Endothelial cell of umbilical vein (primary cell): ENCODE results near the gene WNT2. TPM values are rescaled to one million over a fixed set of nuclear protein-coding genes. Genes with fewer than 3 reads are reported as not detected.

Experiments used
- BruUV-seq: library from RNA; stranded (reverse); fragments of 400-500 nt; replicated peaks from 2 replicates; lab custom pipeline; 2021; lab: Mats Ljungman, UMichigan
- CTCF ChIA-PET: fragments of 300-600, 350-600 bp; sonication (Branson Sonifier 250); formaldehyde crosslinking; loops from one replicate; lab custom pipeline; 2021; ENCODE audit warnings: antibody characterized with exemption, inconsistent platforms; lab: Charles Lee
- POLR2A ChIA-PET: fragments of 300-600, 350-600 bp; sonication (Branson Sonifier 250); formaldehyde crosslinking; loops from one replicate; lab custom pipeline; 2021; ENCODE audit warnings: antibody characterized with exemption, inconsistent platforms; lab: Charles Lee
- DNase-seq: peaks from one replicate; pipeline ENCODE4 v3.0.0-alpha.2; 2011; ENCODE audit warnings: low read depth, low spot score
- FAIRE-seq: peaks from 2 replicates; lab custom pipeline; 2011; peaks lifted over from hg19 to GRCh38; lab: Jason Lieb, UNC
- H2AFZ ChIP-seq: 2 replicates; pipeline ENCODE4 v1.6.0; 2012; ENCODE audit warnings: low read depth, low read length, control low read depth, inconsistent platforms
- H3K27ac ChIP-seq: 2 replicates; pipeline ENCODE4 v1.5.1; 2011; ENCODE audit warnings: low read depth, mild to moderate bottlenecking, control low read depth, low read length, moderate library complexity; ENCODE audit not compliant: insufficient read depth
- H3K27me3 ChIP-seq, 2 experiments: 2 replicates each; pipeline versions ENCODE4 v1.6.0 to v1.6.1; 2011; ENCODE audit warnings: low read length in 2 of 2, mixed read lengths in 1 of 2; ENCODE audit not compliant: control insufficient read depth in 2 of 2, insufficient read depth in 2 of 2
- H3K36me3 ChIP-seq, 2 experiments: 2 replicates in 1 of 2; 3 replicates in 1 of 2; pipeline ENCODE4 v1.5.1; 2011; ENCODE audit warnings: low read length in 2 of 2, mild to moderate bottlenecking in 1 of 2, moderate library complexity in 1 of 2; ENCODE audit not compliant: control insufficient read depth in 2 of 2, insufficient read depth in 2 of 2; ENCODE audit errors: extremely low read depth in 1 of 2
- H3K4me1 ChIP-seq: 3 replicates; pipeline ENCODE4 v1.5.1; 2011; ENCODE audit warnings: mild to moderate bottlenecking, low read length; ENCODE audit not compliant: control insufficient read depth, insufficient read depth; ENCODE audit errors: extremely low read depth
- H3K4me2 ChIP-seq: 2 replicates; pipeline ENCODE4 v1.6.1; 2011; ENCODE audit warnings: low read length, control low read depth, mixed read lengths; ENCODE audit not compliant: insufficient read depth
- H3K4me3 ChIP-seq, 3 experiments: fragments of 200-600 bp in 1 of 3; sonication (generic), shearing (Covaris generic) in 1 of 3; replicated peaks in 1 of 3; 2 replicates each; pipeline ENCODE4 v1.5.1; 2011 to 2016; ENCODE audit warnings: control low read depth in 3 of 3, low read length in 3 of 3, mild to moderate bottlenecking in 2 of 3, inconsistent platforms in 1 of 3, low read depth in 1 of 3, moderate library complexity in 1 of 3; ENCODE audit not compliant: insufficient read depth in 1 of 3
- H3K79me2 ChIP-seq: 2 replicates; pipeline ENCODE4 v1.6.0; 2012; ENCODE audit warnings: low read length, inconsistent platforms; ENCODE audit not compliant: control insufficient read depth, insufficient read depth
- H3K9ac ChIP-seq: replicated peaks from 2 replicates; pipeline ENCODE3; 2011; ENCODE audit warnings: low read length, control low read depth; ENCODE audit not compliant: insufficient read depth; ENCODE audit errors: extremely low read depth
- H3K9me1 ChIP-seq: replicated peaks from 3 replicates; pipeline ENCODE4 v1.6.0; 2011; ENCODE audit warnings: mild to moderate bottlenecking, low read length; ENCODE audit not compliant: control insufficient read depth, insufficient read depth; ENCODE audit errors: extremely low read depth
- H3K9me3 ChIP-seq: replicated peaks from 2 replicates; pipeline ENCODE4 v1.5.1; 2012; ENCODE audit warnings: low read length, inconsistent platforms; ENCODE audit not compliant: control insufficient read depth, insufficient read depth
- H4K20me1 ChIP-seq: replicated peaks from 2 replicates; pipeline ENCODE3; 2011; ENCODE audit warnings: mild to moderate bottlenecking, low read length; ENCODE audit not compliant: control insufficient read depth, insufficient read depth; ENCODE audit errors: extremely low read depth
- CTCF ChIP-seq, 2 donors: IDR thresholded peaks; 1 replicate in 1 of 2; 2 replicates in 1 of 2; pipeline ENCODE4 v1.5.1; 2011; ENCODE audit warnings: low read length in 2 of 2, mild to moderate bottlenecking in 2 of 2, moderate library complexity in 2 of 2, control low read depth in 1 of 2, inconsistent platforms in 1 of 2, low read depth in 1 of 2; ENCODE audit not compliant: insufficient read depth in 1 of 2; ENCODE audit errors: extremely low read depth in 1 of 2
- EZH2 ChIP-seq: IDR thresholded peaks from 2 replicates; pipeline ENCODE4 v1.6.1; 2012; ENCODE audit warnings: borderline replicate concordance, low read depth, mild to moderate bottlenecking, moderate library complexity, low read length, inconsistent platforms; ENCODE audit not compliant: severe bottlenecking
- FOS ChIP-seq: IDR thresholded peaks from 2 replicates; pipeline ENCODE4 v1.6.1; 2011; ENCODE audit warnings: mild to moderate bottlenecking, low read length, moderate library complexity, borderline replicate concordance; ENCODE audit not compliant: insufficient read depth
- GATA2 ChIP-seq: IDR thresholded peaks from 2 replicates; pipeline ENCODE4 v1.7.0; 2011; ENCODE audit warnings: low read depth, mild to moderate bottlenecking, moderate library complexity, mixed read lengths, low read length; ENCODE audit not compliant: insufficient read length, insufficient read depth
- MYC ChIP-seq: IDR thresholded peaks from one replicate; pipeline ENCODE4 v1.6.1; 2011; ENCODE audit warnings: mild to moderate bottlenecking, low read depth, low read length
- POLR2A ChIP-seq: IDR thresholded peaks from 2 replicates; pipeline ENCODE4 v1.6.1; 2012; ENCODE audit warnings: low read depth, mild to moderate bottlenecking, control low read depth, low read length
- POLR2AphosphoS5 ChIP-seq: IDR thresholded peaks from 2 replicates; pipeline ENCODE4 v1.6.1; 2012; ENCODE audit warnings: low read depth, mild to moderate bottlenecking, control low read depth, low read length, moderate library complexity; ENCODE audit not compliant: insufficient read depth
- dilution Hi-C: fragments of 300-500 bp; cut with MboI; formaldehyde crosslinking; loops from one replicate; pipeline ENCODE4 v1.15.0; 2019; ENCODE audit warnings: low sequenced_read_pairs; ENCODE audit not compliant: extremely low pct_ligation_motif_present
- intact Hi-C: fragments of 100-400 bp; cut with micrococcal nuclease; formaldehyde crosslinking; loops from one replicate; pipeline ENCODE4 v1.10.0; 2022
- polyA plus RNA-seq, 4 experiments: library from polyadenylated mRNA; depleted of rRNA in 3 of 4; stranded (reverse) in 3 of 4; unstranded in 1 of 4; fragments of >200 nt; gene quantifications; 2 replicates each; pipeline versions ENCODE4 v1.2.1 to v1.2.3, GENCODE V29; 2011 to 2012; ENCODE audit warnings: missing spikeins in 1 of 4
- total RNA-seq: library from RNA; stranded (reverse); gene quantifications from 2 replicates; pipeline ENCODE4 v1.2.3, GENCODE V29; 2021
- TF ChIP-seq, protein P1 (sequence below): IDR thresholded peaks from 2 replicates; pipeline ENCODE4 v1.6.1; 2011; ENCODE audit not compliant: insufficient read depth, insufficient read length

WNT2 gene
- total and polyA plus RNA-seq, 2 donors (not counting 3 experiments of a cell fraction or from before 2014, with no cell fraction given) = not detected

DNA sequence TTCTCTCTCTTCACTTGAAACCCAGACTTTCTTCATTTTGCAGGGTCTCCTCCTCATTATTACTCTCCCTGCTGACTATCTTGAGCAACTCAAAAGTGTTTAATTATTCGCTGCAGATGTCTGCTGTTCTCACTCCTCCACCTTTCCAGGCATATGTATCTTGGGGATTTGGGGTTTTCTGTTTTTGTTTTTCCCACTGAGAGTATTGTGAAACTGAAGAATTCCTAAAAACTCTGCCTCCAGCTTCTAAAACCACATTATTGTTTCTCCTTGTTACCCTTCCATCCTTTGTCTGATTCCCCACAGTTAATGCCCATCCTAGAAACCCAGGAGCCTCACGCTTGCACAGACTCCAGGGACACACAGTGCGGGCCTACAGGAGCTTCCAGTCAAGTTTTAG, 51.3 kb downstream of the WNT2 start:
- Histone ChIP-seq H3K4me1 (peaks cover 14% of the 10 kb centered on the region), H3K27ac (no peak overlapping the region), H4K20me1 (no peaks in the 10 kb centered on the region), H3K4me3 (no peak overlapping the region), H3K27me3 (peaks cover 0 to 3% of the 10 kb centered on the region in 2 experiments), H3K9me1 (no peaks in the 10 kb centered on the region), H3K4me2 (no peak overlapping the region), H3K79me2 (no peaks in the 10 kb centered on the region), H2AFZ (no peak overlapping the region), H3K9ac (no peak overlapping the region), H3K9me3 (no peaks in the 10 kb centered on the region), H3K36me3 (no peaks in the 10 kb centered on the region)
- no peak for DNase-seq
- FAIRE-seq = no peak
- ChIA-PET POLR2A (no interaction called here), CTCF (no interaction called here)
- TF ChIP-seq GATA2 (no peak), FOS (no peak), MYC (no peak)
- TF ChIP-seq, protein P1, sequence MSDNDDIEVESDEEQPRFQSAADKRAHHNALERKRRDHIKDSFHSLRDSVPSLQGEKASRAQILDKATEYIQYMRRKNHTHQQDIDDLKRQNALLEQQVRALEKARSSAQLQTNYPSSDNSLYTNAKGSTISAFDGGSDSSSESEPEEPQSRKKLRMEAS = no peak
- BruUV-seq = no TSS peak
- dilution Hi-C loops = no loop called here
- intact Hi-C loops = no loop called here

DNA sequence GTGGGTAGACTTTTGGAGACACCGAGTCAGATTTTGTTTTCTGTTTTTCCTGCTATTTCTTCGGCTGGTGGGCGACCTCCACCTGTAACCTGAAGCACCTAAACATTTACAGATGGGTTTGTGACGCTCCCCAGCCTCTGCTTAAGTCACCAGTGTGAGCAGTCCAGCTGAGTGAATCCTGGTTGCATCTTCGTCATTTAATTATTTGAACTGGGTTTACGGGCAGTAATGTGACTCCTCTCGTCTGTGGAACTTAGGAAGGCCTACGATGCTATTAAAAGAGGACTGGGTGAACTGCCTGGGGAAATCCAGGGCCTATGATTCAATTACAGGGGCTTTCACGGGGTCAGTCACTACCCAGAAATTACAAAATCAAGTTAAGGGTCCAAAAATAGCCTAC, 52.5 kb downstream of the WNT2 start:
- no peak overlapping the region for H3K9ac ChIP-seq
- H3K27ac ChIP-seq = peak overlapping the region; percentile 72
- H4K20me1 ChIP-seq = no peaks in the 10 kb centered on the region
- peak overlapping the region; percentile 58 for H3K4me2 ChIP-seq
- no TSS peak for BruUV-seq
- H3K79me2 ChIP-seq = no peaks in the 10 kb centered on the region
- H2AFZ ChIP-seq = no peak overlapping the region
- intact Hi-C loops (no loop called here), dilution Hi-C loops (no loop called here)
- H3K27me3 ChIP-seq = no peaks in the 10 kb centered on the region
- FAIRE-seq = no peak
- no peaks in the 10 kb centered on the region for H3K9me1 ChIP-seq
- H3K36me3 ChIP-seq = no peaks in the 10 kb centered on the region
- H3K9me3 ChIP-seq = no peaks in the 10 kb centered on the region
- POLR2A ChIA-PET = no interaction called here
- H3K4me3 ChIP-seq = no peak overlapping the region
- CTCF ChIA-PET = no interaction called here
- TF ChIP-seq POLR2AphosphoS5 (no peak), MYC (no peak), CTCF (IDR thresholded peaks at IDR 0.05; ENCODE audit: extremely low read depth in 1 of 2, insufficient read depth in 1 of 2, low read depth in 1 of 2, low read length in 2 of 2) (no peak), POLR2A (no peak), EZH2 (no peak)
- TF ChIP-seq, protein P1 = no peak
- DNase-seq = no peak
- peaks cover 14% of the 10 kb centered on the region for H3K4me1 ChIP-seq
